IMR-90 (cell line): Measurements from ENCODE around the gene CDK5RAP2. TPM values are rescaled to one million over a fixed set of nuclear protein-coding genes. Genes with fewer than 3 reads are reported as not detected.
A peak's percentile ranks its signal among the peaks of the same experiment; 100 is the strongest.

Experiments used
- ATAC-seq: fragments of 200-7000 bp; cut with Tn5 transposase; 2 replicates; pipeline ENCODE4 v1.9.1; 2020; ENCODE audit warnings: low read depth, mild to moderate bottlenecking, moderate library complexity
- BruUV-seq: library from RNA; stranded (reverse); fragments of 400-500 nt; replicated peaks from 2 replicates; lab custom pipeline; 2021; lab: Mats Ljungman, UMichigan
- CTCF ChIA-PET: fragments of 300-600 bp; formaldehyde crosslinking; extraction: SDS; loops from one replicate; lab custom pipeline; 2021; ENCODE audit warnings: antibody characterized with exemption; lab: Yijun Ruan, JAX
- POLR2A ChIA-PET: fragments of 300-600 bp; sonication (Branson Sonifier 250); formaldehyde crosslinking; loops from one replicate; lab custom pipeline; 2022; ENCODE audit warnings: antibody characterized with exemption; ENCODE audit not compliant: unreplicated experiment; lab: Charles Lee
- DNase-seq: peaks from one replicate; pipeline ENCODE4 v3.0.0; 2013
- H2AFZ ChIP-seq: replicated peaks from 2 replicates; pipeline ENCODE3; 2013; ENCODE audit warnings: low read length, mild to moderate bottlenecking; ENCODE audit not compliant: poor library complexity
- H2AK5ac ChIP-seq: 2 replicates; pipeline ENCODE4 v1.6.1; 2013; ENCODE audit warnings: low read depth, low read length, inconsistent platforms
- H2AK9ac ChIP-seq: replicated peaks from 2 replicates; pipeline ENCODE3; 2013; ENCODE audit warnings: mild to moderate bottlenecking, low read depth, low read length, moderate library complexity; ENCODE audit not compliant: poor library complexity
- H2BK120ac ChIP-seq: 2 replicates; pipeline ENCODE4 v1.6.1; 2013; ENCODE audit warnings: low read depth, low read length, inconsistent platforms
- H2BK15ac ChIP-seq: 3 replicates; pipeline ENCODE4 v1.6.1; 2013; ENCODE audit warnings: low read depth, low read length, inconsistent platforms
- H2BK20ac ChIP-seq: 2 replicates; pipeline ENCODE4 v1.6.1; 2013; ENCODE audit warnings: low read depth, mild to moderate bottlenecking, inconsistent platforms, low read length, moderate library complexity
- H2BK5ac ChIP-seq: 2 replicates; pipeline ENCODE4 v1.6.1; 2013; ENCODE audit warnings: mild to moderate bottlenecking, low read depth, low read length, inconsistent platforms; ENCODE audit not compliant: poor library complexity, severe bottlenecking
- H3K14ac ChIP-seq: replicated peaks from 2 replicates; pipeline ENCODE4 v1.6.1; 2013; ENCODE audit warnings: low read depth, low read length, inconsistent platforms
- H3K18ac ChIP-seq: 2 replicates; pipeline ENCODE4 v1.6.1; 2013; ENCODE audit warnings: low read depth, low read length, control low read depth
- H3K23ac ChIP-seq: 2 replicates; pipeline ENCODE4 v1.6.1; 2013; ENCODE audit warnings: low read depth, low read length, inconsistent platforms
- H3K27ac ChIP-seq: 2 replicates; pipeline ENCODE4 v1.5.1; 2013; ENCODE audit warnings: mild to moderate bottlenecking, control low read depth, low read length; ENCODE audit not compliant: insufficient read depth
- H3K27me3 ChIP-seq: 2 replicates; pipeline ENCODE4 v1.6.1; 2013; ENCODE audit warnings: low read length; ENCODE audit not compliant: control insufficient read depth, insufficient read depth
- H3K36me3 ChIP-seq: 2 replicates; pipeline ENCODE4 v1.6.1; 2013; ENCODE audit warnings: low read length, mixed read lengths; ENCODE audit not compliant: control insufficient read depth, insufficient read depth
- H3K4ac ChIP-seq: 2 replicates; pipeline ENCODE4 v1.6.1; 2013; ENCODE audit warnings: low read depth, low read length, inconsistent platforms
- H3K4me1 ChIP-seq: 2 replicates; pipeline ENCODE4 v1.6.1; 2013; ENCODE audit warnings: low read length, mixed read lengths; ENCODE audit not compliant: control insufficient read depth, insufficient read depth
- H3K4me2 ChIP-seq: 2 replicates; pipeline ENCODE4 v1.6.1; 2013; ENCODE audit warnings: low read depth, mild to moderate bottlenecking, control low read depth, low read length, moderate library complexity
- H3K4me3 ChIP-seq: 2 replicates; pipeline ENCODE4 v1.5.1; 2013; ENCODE audit warnings: low read depth, mild to moderate bottlenecking, control low read depth, low read length, moderate library complexity; ENCODE audit not compliant: insufficient read depth
- H3K56ac ChIP-seq: 2 replicates; pipeline ENCODE4 v1.6.1; 2013; ENCODE audit warnings: low read length, inconsistent platforms; ENCODE audit not compliant: insufficient read depth; ENCODE audit errors: extremely low read depth
- H3K79me1 ChIP-seq, 2 experiments: 2 replicates each; pipeline ENCODE4 v1.6.1; 2013; ENCODE audit warnings: low read length in 2 of 2, inconsistent platforms in 1 of 2, low read depth in 1 of 2
- H3K9ac ChIP-seq: 2 replicates; pipeline ENCODE4 v1.6.1; 2013; ENCODE audit warnings: low read depth, low read length, control low read depth
- H3K9me1 ChIP-seq: 2 replicates; pipeline ENCODE4 v1.6.1; 2013; ENCODE audit warnings: low read length, inconsistent platforms; ENCODE audit not compliant: insufficient read depth
- H3K9me3 ChIP-seq: 2 replicates; pipeline ENCODE4 v1.6.1; 2013; ENCODE audit warnings: low read length; ENCODE audit not compliant: control insufficient read depth, insufficient read depth
- H4K20me1 ChIP-seq: 2 replicates; pipeline ENCODE4 v1.6.1; 2013; ENCODE audit warnings: low read length, inconsistent platforms; ENCODE audit not compliant: insufficient read depth
- H4K5ac ChIP-seq: 2 replicates; pipeline ENCODE4 v1.6.1; 2013; ENCODE audit warnings: mild to moderate bottlenecking, low read depth, low read length, control low read depth
- H4K8ac ChIP-seq, 2 experiments: 2 replicates each; pipeline ENCODE4 v1.6.1; 2013; ENCODE audit warnings: low read depth in 2 of 2, low read length in 2 of 2, control low read depth in 1 of 2, inconsistent platforms in 1 of 2
- H4K91ac ChIP-seq: 2 replicates; pipeline ENCODE4 v1.6.1; 2013; ENCODE audit warnings: low read depth, low read length, inconsistent platforms; ENCODE audit not compliant: insufficient read depth
- CEBPB ChIP-seq: IDR thresholded peaks from 2 replicates; pipeline ENCODE4 v1.6.1; 2012; ENCODE audit warnings: low read depth, low read length, improper control_type of control experiment
- CTCF ChIP-seq: conservative IDR thresholded peaks from 2 replicates; pipeline ENCODE4 v1.5.1; 2012; ENCODE audit warnings: mild to moderate bottlenecking, low read depth, low read length, improper control_type of control experiment
- ELK1 ChIP-seq: fragments of 150-350 bp; IDR thresholded peaks from 2 replicates; pipeline ENCODE4 v1.6.1; 2016; ENCODE audit warnings: low read depth, mild to moderate bottlenecking, low read length, moderate library complexity, borderline replicate concordance
- WGBS, 2 experiments: methylation state at CpG; one replicate each; pipeline versions ENCODE4 v1.1.5 to v1.1.7; 2013; ENCODE audit warnings: missing lambda C conversion rate in 2 of 2; ENCODE audit not compliant: insufficient read length in 1 of 2; ENCODE audit errors: extremely low coverage in 2 of 2; 5-methylcytosine and 5-hydroxymethylcytosine counted together
- dilution Hi-C: fragments of 300-500 bp; cut with HindIII; formaldehyde crosslinking; loops from one replicate; pipeline ENCODE4 v1.14.3; 2018; ENCODE audit warnings: low sequenced_read_pairs; ENCODE audit not compliant: unreplicated experiment
- in situ Hi-C: fragments of 300-500 bp; cut with MboI; formaldehyde crosslinking; loops from 3 replicates; pipeline ENCODE4 v1.14.3; 2019; ENCODE audit warnings: low sequenced_read_pairs, inconsistent platforms, mixed read lengths
- intact Hi-C: fragments of 100-400 bp; cut with micrococcal nuclease; formaldehyde crosslinking; loops from 2 replicates; pipeline ENCODE4 v1.10.0; 2022
- polyA plus RNA-seq, 3 experiments: library from polyadenylated mRNA; depleted of rRNA; stranded (reverse); fragments of >200 nt; gene quantifications; 2 replicates each; pipeline ENCODE4 v1.2.3, GENCODE V29; 2012; ENCODE audit warnings: low replicate concordance in 1 of 3
- total RNA-seq: library from RNA; depleted of rRNA; stranded (reverse); fragments of >200 nt; gene quantifications from 2 replicates; pipeline ENCODE4 v1.2.3, GENCODE V29; 2012

Gene CDK5RAP2
- total and polyA plus RNA-seq, 2 of the 4 experiments (the other 2 are of a cell fraction), result 29.5 to 31.7 TPM

- H2BK15ac ChIP-seq, result no peak overlapping the region
- peaks cover 5% of the 10 kb centered on the region for H3K36me3 ChIP-seq
- in situ Hi-C loops (loop anchor here (10.0 kb wide), 2 partner anchors 510 to 920 kb away; no protein-coding TSS in a partner anchor), intact Hi-C loops (loop anchor here (2.0 kb wide), 1 partner anchor 80 kb away; no protein-coding TSS in a partner anchor), dilution Hi-C loops (no loop called here)
- H4K8ac ChIP-seq, result peak overlapping the region in 1 of 2 experiments; percentile 22; a peak in 1 of 4 replicates
- no peak overlapping the region for H2AFZ ChIP-seq
- peak overlapping the region; percentile 67; the same call in 1 of the 2 replicates for H3K4ac ChIP-seq
- ChIA-PET POLR2A (no interaction called here), CTCF (no interaction called here)
- no peak overlapping the region for H3K4me3 ChIP-seq
- peak overlapping the region; percentile 43 for H2AK9ac ChIP-seq
- DNase-seq (peak; percentile 22), ATAC-seq (no peak; the same call in 1 of the 2 replicates)
- H2AK5ac ChIP-seq, result peak overlapping the region; percentile 38; the same call in 1 of the 2 replicates
- WGBS, 2 experiments, result no CpG with 5 or more reads among the region's 3 CpGs
- H3K9me3 ChIP-seq, result no peaks in the 10 kb centered on the region
- no peaks in the 10 kb centered on the region; the same call in 1 of the 2 replicates for H4K20me1 ChIP-seq
- peaks cover 7% of the 10 kb centered on the region; the same call in 1 of the 2 replicates for H3K4me1 ChIP-seq
- peak overlapping the region; percentile 70 for H3K18ac ChIP-seq
- peaks cover 4 to 8% of the 10 kb centered on the region in 2 experiments; a peak in 1 of 4 replicates for H3K79me1 ChIP-seq
- peak overlapping the region; percentile 45; the same call in 1 of the 2 replicates for H2BK120ac ChIP-seq
- H4K5ac ChIP-seq, result peak overlapping the region; percentile 64; the same call in 1 of the 2 replicates
- no peak overlapping the region for H2BK5ac ChIP-seq
- H3K27ac ChIP-seq, result peak overlapping the region; percentile 25; the same call in 1 of the 2 replicates
- no peaks in the 10 kb centered on the region for H3K27me3 ChIP-seq
- no peak overlapping the region for H3K9ac ChIP-seq
- H3K23ac ChIP-seq, result 0 out of 2 replicates have a peak overlapping the region, but pooled peaks have one; percentile 4
- no peak overlapping the region for H3K4me2 ChIP-seq
- H3K56ac ChIP-seq, result no peak overlapping the region; the same call in 1 of the 2 replicates
- peak overlapping the region; percentile 59; the same call in 1 of the 2 replicates for H2BK20ac ChIP-seq
- no peaks in the 10 kb centered on the region; the same call in 1 of the 2 replicates for H3K9me1 ChIP-seq
- peak overlapping the region; percentile 29; the same call in 1 of the 2 replicates for H3K14ac ChIP-seq
- TF ChIP-seq CTCF (no peak), CEBPB (peak; percentile 65), ELK1 (no peak)
- H4K91ac ChIP-seq, result peak overlapping the region; percentile 63; the same call in 1 of the 2 replicates
- no TSS peak for BruUV-seq
Observed at GRCh38 chr9:120474591-120475243, 105.2 kb downstream of the CDK5RAP2 start.
